ENCODE results near the gene DGLUCY.

- TF ChIP-seq EZH2phosphoT487 (IDR thresholded peaks at IDR 0.05; ENCODE audit: insufficient read depth, low read depth) (no peak), EZH2 (IDR thresholded peaks at IDR 0.05; ENCODE audit: insufficient read depth, poor library complexity, severe bottlenecking) (no peak)
Observed at GRCh38 chr14:91220581-91221000, 106.7 kb downstream of the DGLUCY start.

Measured in GM23248 (cell line).